Dermis blood vessel endothelial cell (primary cell): ENCODE results near the gene SELENOV. TPM values are rescaled to one million over a fixed set of nuclear protein-coding genes. Genes with fewer than 3 reads are reported as not detected.

Source experiments
- DNase-seq: peaks from one replicate; pipeline ENCODE4 v3.0.0; 2010
- total RNA-seq: library from RNA; depleted of rRNA; stranded (reverse); fragments of >200 nt; gene quantifications from 2 replicates; pipeline ENCODE4 v1.2.3, GENCODE V29; 2014

The SELENOV gene
- total RNA-seq, 1 donor from 2014 or later: not detected

DNA sequence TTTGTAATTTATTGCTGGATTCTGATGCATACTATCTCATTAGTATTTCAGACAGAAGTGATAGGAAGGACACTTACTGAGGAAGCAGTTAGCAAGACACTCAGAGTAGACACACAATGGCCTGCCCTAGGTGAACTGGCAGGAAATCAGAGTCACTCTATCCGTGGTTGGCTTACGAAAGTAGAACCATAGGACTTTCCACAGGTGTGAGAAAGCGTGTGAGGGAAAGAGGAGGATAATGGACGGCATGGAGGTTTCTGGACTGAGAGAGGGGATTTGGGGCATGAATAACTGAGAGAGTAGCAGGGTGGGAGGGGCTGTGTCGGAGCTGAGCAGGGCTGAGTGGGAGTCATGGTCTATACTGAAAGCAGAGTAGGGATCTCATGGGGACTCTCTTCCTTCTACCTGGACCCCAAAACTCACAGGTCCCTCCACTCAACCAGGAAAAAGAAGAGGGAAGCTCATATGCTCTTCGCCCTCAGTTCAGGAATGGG, 43.7 kb downstream of the SELENOV start:
- no peak for DNase-seq

- peak; percentile 29 for DNase-seq
Measured at GRCh38 chr19:39563408-39563807, 48.5 kb downstream of the SELENOV start.

DNA sequence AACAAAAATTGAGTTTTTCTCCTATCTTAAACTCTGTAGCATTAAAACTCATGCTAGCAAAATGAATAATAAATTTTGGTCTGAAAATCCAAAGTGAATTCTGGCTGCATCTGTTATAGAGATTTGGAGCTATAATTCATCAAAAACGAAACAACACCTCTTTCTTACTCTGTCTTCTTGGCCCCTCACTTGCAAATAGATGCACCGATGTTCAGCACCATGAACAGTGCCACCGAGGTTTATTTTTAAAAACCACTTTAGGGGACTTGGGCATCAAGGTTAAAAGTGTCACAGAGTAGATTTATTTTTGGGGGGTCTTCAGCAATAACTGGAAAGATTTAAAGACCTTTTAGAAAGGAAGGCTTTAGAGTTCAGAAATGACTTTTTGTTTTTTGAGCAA, 51.1 kb downstream of the SELENOV start:
- no peak for DNase-seq

GRCh38 chr19:39568604-39569003, 53.7 kb downstream of the SELENOV start:
- no peak for DNase-seq

Other genes starting within 250 kb of the SELENOV start
- gene IFNL2, start 246.7 kb upstream of the SELENOV start, total RNA-seq: not detected in 2 replicates
- gene IFNL1, start 218.7 kb upstream of the SELENOV start, total RNA-seq: not detected in 2 replicates
- 0.51 and 0.84 TPM in 2 replicates for gene LRFN1, start 194.3 kb upstream of the SELENOV start, total RNA-seq
- gene GMFG, start 179.1 kb upstream of the SELENOV start, total RNA-seq: 89.9 and 196 TPM in 2 replicates
- 32.2 and 55.7 TPM in 2 replicates for gene SAMD4B, start 172.7 kb upstream of the SELENOV start, total RNA-seq
- 29.5 and 34.2 TPM in 2 replicates for gene PAF1, start 124.0 kb upstream of the SELENOV start, total RNA-seq
- 10.7 and 22.5 TPM in 2 replicates for gene MED29, start 123.8 kb upstream of the SELENOV start, total RNA-seq
- gene ZFP36, start 108.3 kb upstream of the SELENOV start, total RNA-seq: 1.0 and 2.4 TPM in 2 replicates
- gene PLEKHG2, start 102.5 kb upstream of the SELENOV start, total RNA-seq: 13.6 and 22.1 TPM in 2 replicates
- 49.0 and 115 TPM in 2 replicates for gene RPS16, start 79.2 kb upstream of the SELENOV start, total RNA-seq
- gene SUPT5H, start 69.6 kb upstream of the SELENOV start, total RNA-seq: 35.4 and 67.2 TPM in 2 replicates
- 66.5 and 67.9 TPM in 2 replicates for gene TIMM50, start 34.3 kb upstream of the SELENOV start, total RNA-seq
- 0.17 and 0.28 TPM in 2 replicates for gene DLL3, start 16.2 kb upstream of the SELENOV start, total RNA-seq
- gene EID2B, start 17.7 kb downstream of the SELENOV start, total RNA-seq: 2.2 and 2.7 TPM in 2 replicates
- gene EID2, start 25.0 kb downstream of the SELENOV start, total RNA-seq: 16.2 and 17.8 TPM in 2 replicates
- gene LGALS13, start 87.4 kb downstream of the SELENOV start, total RNA-seq: not detected in 2 replicates
- not detected in 2 replicates for gene LGALS16, start 140.8 kb downstream of the SELENOV start, total RNA-seq
- not detected in 2 replicates for gene LGALS14, start 189.3 kb downstream of the SELENOV start, total RNA-seq
- not detected in 2 replicates for gene CLC, start 222.9 kb downstream of the SELENOV start, total RNA-seq